ENCODE results near the gene WDR64. TPM values are rescaled to one million over a fixed set of nuclear protein-coding genes. Genes with fewer than 3 reads are reported as not detected.

Gene WDR64
- total and polyA plus RNA-seq, 2 experiments from 2014 or later = not detected

DNA sequence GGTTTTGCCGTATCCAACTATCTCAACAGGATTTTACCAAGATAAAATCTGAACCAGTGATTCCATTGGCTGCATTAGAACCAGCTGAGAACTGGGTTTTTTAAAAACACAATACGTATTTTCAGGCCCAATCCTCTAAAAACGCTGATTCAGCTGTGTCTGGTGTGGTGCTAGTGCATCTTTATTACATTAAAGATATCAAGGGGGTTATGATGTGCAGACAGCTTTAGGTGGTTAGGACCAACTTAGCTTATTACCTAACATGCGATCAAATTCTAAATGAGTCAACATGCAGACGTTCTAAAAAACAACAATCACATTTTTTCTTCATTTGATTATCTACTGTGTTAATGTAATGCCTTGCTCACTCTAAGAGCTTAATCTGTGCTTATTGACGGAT, 163.9 kb downstream of the WDR64 start:
- DNase-seq (ENCODE audit: low spot score) = no peak
- H3K9me2 ChIP-seq (ENCODE audit: insufficient read depth) = no peaks in the 10 kb centered on the region
- Mint-ChIP-seq H3K4me1 (no peaks in the 10 kb centered on the region), H3K27ac (no peak overlapping the region), H3K4me3 (no peak overlapping the region), H3K9me3 (no peaks in the 10 kb centered on the region), H3K27me3 (ENCODE audit: insufficient read depth, low read depth, poor library complexity) (peaks cover 3% of the 10 kb centered on the region), H3K36me3 (ENCODE audit: low read depth) (no peaks in the 10 kb centered on the region)
- TF ChIP-seq ZNF114 (CRISPR knock-in tag; IDR thresholded peaks at IDR 0.05) = no peak
- TF ChIP-seq POLR2AphosphoS5 (IDR thresholded peaks at IDR 0.05; ENCODE audit: low read depth) = no peak
- TF ChIP-seq CTCF (conservative IDR thresholded peaks at IDR 0.05; ENCODE audit: low read depth in 2 of 2) = no peak
- TF ChIP-seq ZNF462 (CRISPR knock-in tag; IDR thresholded peaks at IDR 0.05) = no peak
- no peak for TF ChIP-seq CREB1 (CRISPR knock-in tag; IDR thresholded peaks at IDR 0.05; ENCODE audit: low read depth)
- no peaks in the 10 kb centered on the region for H3K79me2 ChIP-seq (replicated peaks; ENCODE audit: insufficient read depth)
- no peak overlapping the region for H3K4me3 ChIP-seq
- no peaks in the 10 kb centered on the region for H4K20me1 ChIP-seq (replicated peaks; ENCODE audit: insufficient read depth)
- no peaks in the 10 kb centered on the region for H3K36me3 ChIP-seq (ENCODE audit: insufficient read depth)
- no peak overlapping the region for H3K27ac ChIP-seq (ENCODE audit: low read depth)
- no peaks in the 10 kb centered on the region for H3K27me3 ChIP-seq (ENCODE audit: insufficient read depth)
- no peak for ATAC-seq
- no peak overlapping the region for H3K4me2 ChIP-seq
- H3K4me1 ChIP-seq (ENCODE audit: insufficient read depth) = no peaks in the 10 kb centered on the region
- H3F3A ChIP-seq (replicated peaks; ENCODE audit: low read depth) = no peaks in the 10 kb centered on the region
- no peak overlapping the region for H2AFZ ChIP-seq
